Measurements from ENCODE around the gene AKAP5. TPM values are rescaled to one million over a fixed set of nuclear protein-coding genes. Genes with fewer than 3 reads are reported as not detected.

The AKAP5 gene
- total and polyA plus RNA-seq, 2 of the 8 experiments (the other 6 are each of a cell fraction or from before 2014, with no cell fraction given) = 0.50 to 3.8 TPM

- Histone ChIP-seq H3K4me3 (ENCODE audit: extremely low read depth in 1 of 4, insufficient read depth in 2 of 4, low read depth in 3 of 4, low read length in 4 of 4) (no peak overlapping the region), H3K36me3 (ENCODE audit: control insufficient read depth in 2 of 4, insufficient read depth in 4 of 4, low read length in 3 of 4) (peaks cover 23 to 88% (median 72%) of the 10 kb centered on the region in 4 experiments; a peak in 7 of 8 replicates), H2BK20ac (ENCODE audit: low read length) (no peak overlapping the region), H3K23me2 (ENCODE audit: low read depth, low read length) (no peaks in the 10 kb centered on the region), H2BK15ac (ENCODE audit: low read length) (no peak overlapping the region), H3K27me3 (replicated peaks in 1 of 4; ENCODE audit: control insufficient read depth in 3 of 4, extremely low read depth in 1 of 4, insufficient read depth in 3 of 4, low read length in 3 of 4) (no peaks in the 10 kb centered on the region), H3K79me1 (ENCODE audit: low read depth, low read length) (0 out of 2 replicates have a peak, but pooled peaks cover 3% of the 10 kb centered on the region), H2BK120ac (replicated peaks; ENCODE audit: low read depth, low read length) (no peak overlapping the region), H3K14ac (ENCODE audit: insufficient read length) (no peak overlapping the region), H3K4me1 (replicated peaks in 1 of 4; ENCODE audit: control insufficient read depth in 3 of 4, insufficient read depth in 4 of 4, low read length in 3 of 4) (no peaks in the 10 kb centered on the region), H3K23ac (ENCODE audit: insufficient read length) (no peak overlapping the region), H4K91ac (replicated peaks; ENCODE audit: insufficient read length, low read length) (no peak overlapping the region), H2BK12ac (ENCODE audit: low read depth, low read length) (no peak overlapping the region), H3K56ac (replicated peaks; ENCODE audit: insufficient read length, low read depth, low read length) (no peak overlapping the region), H3K79me2 (ENCODE audit: control insufficient read depth in 1 of 2, insufficient read depth in 2 of 2, low read length in 2 of 2) (no peaks in the 10 kb centered on the region), H3K4me2 (ENCODE audit: insufficient read depth in 1 of 2, low read depth in 2 of 2, low read length in 2 of 2) (no peak overlapping the region), H4K5ac (ENCODE audit: insufficient read length, low read depth, low read length) (no peak overlapping the region), H2AK5ac (ENCODE audit: low read depth, low read length) (no peak overlapping the region), H3K9ac (replicated peaks in 1 of 4; ENCODE audit: extremely low read depth in 1 of 4, low read depth in 3 of 4, low read length in 3 of 4) (no peak overlapping the region), H4K8ac (ENCODE audit: extremely low read depth, insufficient read depth, low read length) (no peak overlapping the region), H3K4ac (replicated peaks; ENCODE audit: insufficient read length, low read depth, low read length) (no peak overlapping the region), H3K9me3 (ENCODE audit: insufficient read depth in 2 of 2, low read depth in 1 of 2, low read length in 1 of 2) (no peaks in the 10 kb centered on the region), H2BK5ac (ENCODE audit: low read depth, low read length) (no peak overlapping the region), H3K18ac (ENCODE audit: extremely low read depth, low read length) (no peak overlapping the region), H4K20me1 (replicated peaks in 1 of 2; ENCODE audit: control insufficient read depth in 1 of 2, insufficient read depth in 2 of 2, low read length in 2 of 2) (peaks cover 0 to 6% of the 10 kb centered on the region in 2 experiments), H3K27ac (ENCODE audit: low read depth, low read length) (no peak overlapping the region), H2AFZ (ENCODE audit: low read length) (no peak overlapping the region)
- FAIRE-seq = no peak
- DNase-seq (ENCODE audit: low read depth in 1 of 2, low spot score in 2 of 2) = no peak
- WGBS, 2 experiments (ENCODE audit: extremely low coverage in 1 of 2, insufficient coverage in 1 of 2, insufficient read length in 1 of 2, insufficient replicate concordance in 2 of 2, low coverage in 1 of 2, low lambda C conversion rate in 2 of 2, missing lambda C conversion rate in 1 of 2) = 91% methylated on average over 7 of the region's 7 CpGs; no CpG with 5 or more reads in 1 of the 2 experiments
- ChIA-PET POLR2A (ENCODE audit: partially characterized antibody) (interaction anchor here (1.0 to 1.9 kb wide), 5 partner anchors 17 to 73 kb away, joined by 3 to 7 read pairs (median 3); no protein-coding TSS in a partner anchor), CTCF (ENCODE audit: partially characterized antibody) (interaction anchor here (1.7 to 7.6 kb wide), 6 partner anchors 8 to 81 kb away, joined by 4 to 74 read pairs (median 6); no protein-coding TSS in a partner anchor)
- no peak for TF ChIP-seq POLR2AphosphoS5 (IDR thresholded peaks at IDR 0.05; ENCODE audit: low read depth, low read length)
- no peak for TF ChIP-seq TAF7 (optimal IDR thresholded peaks at IDR 0.05; ENCODE audit: borderline replicate concordance, low read depth, low read length)
- TF ChIP-seq RXRA (IDR thresholded peaks at IDR 0.05; ENCODE audit: insufficient read depth, low read depth, low read length) = no peak
Observed at GRCh38 chr14:64422756-64423155, 42.5 kb upstream of the AKAP5 start.
